HG02798 (cell line): Measurements from ENCODE around the gene SLCO1B3.
A peak's percentile ranks its signal among the peaks of the same experiment; 100 is the strongest.
"Not testable (repeated sequence)": the region's sequence is repeated elsewhere in the genome, so short reads cannot be mapped to it uniquely, and the experiment has no call there.

Source experiments
- ATAC-seq: cut with Tn5 transposase; IDR thresholded peaks from one replicate; pipeline ENCODE4 v1.9.1; 2021; ENCODE audit warnings: mild to moderate bottlenecking; ENCODE audit not compliant: unreplicated experiment, poor library complexity

The SLCO1B3 gene

GRCh38 chr12:20810487-20810886, at the start of gene SLCO1B3:
TSS of gene SLCO1B3 (plus strand) at chr12:20810705. CDS start at chr12:20815739, 5,034 bp downstream.
- no peak for ATAC-seq

- no peak for ATAC-seq
Observed at GRCh38 chr12:20777420-20777819, 33.1 kb upstream of the SLCO1B3 start.

GRCh38 chr12:20778969-20779368, 31.5 kb upstream of the SLCO1B3 start:
- no peak for ATAC-seq

GRCh38 chr12:20779971-20780370, 30.5 kb upstream of the SLCO1B3 start:
- ATAC-seq, result not testable (repeated sequence)

GRCh38 chr12:20783796-20784357, 26.6 kb upstream of the SLCO1B3 start:
- ATAC-seq, result not testable (repeated sequence)

- no peak for ATAC-seq
Observed at GRCh38 chr12:20792971-20793370, 17.5 kb upstream of the SLCO1B3 start.

- no peak for ATAC-seq
Observed at GRCh38 chr12:20798554-20798953, 12.0 kb upstream of the SLCO1B3 start.

GRCh38 chr12:20800160-20800559, 10.3 kb upstream of the SLCO1B3 start:
- no peak for ATAC-seq

GRCh38 chr12:20801035-20801434, 9.5 kb upstream of the SLCO1B3 start:
- ATAC-seq, result no peak

- no peak for ATAC-seq
Observed at GRCh38 chr12:20805921-20806320, 4.6 kb upstream of the SLCO1B3 start.

GRCh38 chr12:20807192-20808080, 3.1 kb upstream of the SLCO1B3 start:
- ATAC-seq, result no peak

- no peak for ATAC-seq
Observed at GRCh38 chr12:20808521-20808920, 2.0 kb upstream of the SLCO1B3 start.

GRCh38 chr12:20815574-20815973, 5.1 kb downstream of the SLCO1B3 start:
- ATAC-seq, result no peak

GRCh38 chr12:20822415-20822814, 11.9 kb downstream of the SLCO1B3 start:
- ATAC-seq, result no peak

- ATAC-seq, result no peak
Observed at GRCh38 chr12:20822925-20823324, 12.4 kb downstream of the SLCO1B3 start.

GRCh38 chr12:20829919-20830318, 19.4 kb downstream of the SLCO1B3 start:
- ATAC-seq, result no peak

GRCh38 chr12:20830456-20830855, 20.0 kb downstream of the SLCO1B3 start:
- ATAC-seq, result no peak

- ATAC-seq, result no peak
Observed at GRCh38 chr12:20832911-20833310, 22.4 kb downstream of the SLCO1B3 start.

- ATAC-seq, result no peak
Observed at GRCh38 chr12:20852649-20853048, 42.1 kb downstream of the SLCO1B3 start.

- no peak for ATAC-seq
Observed at GRCh38 chr12:20863056-20863455, 52.6 kb downstream of the SLCO1B3 start.

- no peak for ATAC-seq
Observed at GRCh38 chr12:20865873-20866272, 55.4 kb downstream of the SLCO1B3 start.

GRCh38 chr12:20868277-20868676, 57.8 kb downstream of the SLCO1B3 start:
- peak; percentile 63 for ATAC-seq
